Measurements from ENCODE around the gene EPRS1. TPM values are rescaled to one million over a fixed set of nuclear protein-coding genes. Genes with fewer than 3 reads are reported as not detected.

The EPRS1 gene
- total and polyA plus RNA-seq, 12 donors, result 40.5 to 96.7 (median 70.4) TPM

DNA sequence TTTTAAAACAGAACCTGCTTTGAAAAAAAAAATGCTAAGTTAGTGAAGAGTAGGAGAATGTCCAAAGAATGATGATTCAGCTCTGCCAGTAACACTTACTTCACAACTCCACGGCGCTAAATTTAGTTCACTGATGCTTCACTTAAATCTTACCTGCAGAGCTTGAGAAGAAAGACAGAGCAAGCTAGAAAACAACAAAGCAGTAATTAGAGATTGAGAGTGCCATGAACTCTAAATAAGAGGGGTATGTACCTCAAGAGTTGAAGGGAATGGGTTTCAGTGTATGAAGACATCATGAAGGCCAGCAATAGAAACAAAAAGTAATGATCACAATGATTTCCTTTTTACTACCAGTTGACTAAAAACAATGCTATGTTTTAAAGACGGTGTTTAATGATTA is 32.8 kb downstream of the EPRS1 start:
- TF ChIP-seq, protein P1, sequence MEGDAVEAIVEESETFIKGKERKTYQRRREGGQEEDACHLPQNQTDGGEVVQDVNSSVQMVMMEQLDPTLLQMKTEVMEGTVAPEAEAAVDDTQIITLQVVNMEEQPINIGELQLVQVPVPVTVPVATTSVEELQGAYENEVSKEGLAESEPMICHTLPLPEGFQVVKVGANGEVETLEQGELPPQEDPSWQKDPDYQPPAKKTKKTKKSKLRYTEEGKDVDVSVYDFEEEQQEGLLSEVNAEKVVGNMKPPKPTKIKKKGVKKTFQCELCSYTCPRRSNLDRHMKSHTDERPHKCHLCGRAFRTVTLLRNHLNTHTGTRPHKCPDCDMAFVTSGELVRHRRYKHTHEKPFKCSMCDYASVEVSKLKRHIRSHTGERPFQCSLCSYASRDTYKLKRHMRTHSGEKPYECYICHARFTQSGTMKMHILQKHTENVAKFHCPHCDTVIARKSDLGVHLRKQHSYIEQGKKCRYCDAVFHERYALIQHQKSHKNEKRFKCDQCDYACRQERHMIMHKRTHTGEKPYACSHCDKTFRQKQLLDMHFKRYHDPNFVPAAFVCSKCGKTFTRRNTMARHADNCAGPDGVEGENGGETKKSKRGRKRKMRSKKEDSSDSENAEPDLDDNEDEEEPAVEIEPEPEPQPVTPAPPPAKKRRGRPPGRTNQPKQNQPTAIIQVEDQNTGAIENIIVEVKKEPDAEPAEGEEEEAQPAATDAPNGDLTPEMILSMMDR (IDR thresholded peaks at IDR 0.05), result no peak
- intact Hi-C loops (cut with DNase I), result no loop called here
- DNase-seq, result no peak
- ATAC-seq, result peak in 1 of 8 donors; percentile 47
- no peaks in the 10 kb centered on the region for H3K9me3 ChIP-seq
- H3K27me3 ChIP-seq, result no peaks in the 10 kb centered on the region
- no peak overlapping the region for H3K4me3 ChIP-seq
- peak overlapping the region in 1 of 10 donors; percentile 16 for H3K27ac ChIP-seq
- H3K4me1 ChIP-seq, result peaks cover 0 to 22% (median 4%) of the 10 kb centered on the region in 9 donors
- 76 to 81% methylated on average over 3 of the region's 3 CpGs for WGBS, 2 donors
- H3K36me3 ChIP-seq, result peaks cover 0 to 99% (median 9%) of the 10 kb centered on the region in 9 donors

- no peaks in the 10 kb centered on the region for H3K27me3 ChIP-seq
- intact Hi-C loops (cut with DNase I), result no loop called here
- WGBS, 2 donors, result 37 to 41% methylated on average over 3 of the region's 3 CpGs
- no peak for DNase-seq
- peaks cover 0 to 22% (median 4%) of the 10 kb centered on the region in 9 donors for H3K4me1 ChIP-seq
- no peak overlapping the region for H3K4me3 ChIP-seq
- peaks cover 0 to 99% (median 9%) of the 10 kb centered on the region in 9 donors for H3K36me3 ChIP-seq
- TF ChIP-seq, protein P1 (IDR thresholded peaks at IDR 0.05), result peak in 3 of 9 donors; percentile 7 to 26 (median 15)
- no peaks in the 10 kb centered on the region for H3K9me3 ChIP-seq
- peak overlapping the region in 1 of 10 donors; percentile 16 for H3K27ac ChIP-seq
- no peak for ATAC-seq
These were observed 34.0 kb downstream of the EPRS1 start for GRCh38 chr1:220012259-220012658.

- no peak overlapping the region for H3K4me3 ChIP-seq
- ATAC-seq, result no peak
- H3K9me3 ChIP-seq, result no peaks in the 10 kb centered on the region
- H3K4me1 ChIP-seq, result peaks cover 0 to 22% (median 4%) of the 10 kb centered on the region in 9 donors
- no peak overlapping the region for H3K27ac ChIP-seq
- H3K36me3 ChIP-seq, result peaks cover 0 to 99% (median 10%) of the 10 kb centered on the region in 9 donors
- no peaks in the 10 kb centered on the region for H3K27me3 ChIP-seq
- intact Hi-C loops (cut with DNase I), result no loop called here
- no peak for DNase-seq
- TF ChIP-seq, protein P1 (IDR thresholded peaks at IDR 0.05), result no peak
These were observed 34.7 kb downstream of the EPRS1 start for GRCh38 chr1:220011620-220012019.

DNA sequence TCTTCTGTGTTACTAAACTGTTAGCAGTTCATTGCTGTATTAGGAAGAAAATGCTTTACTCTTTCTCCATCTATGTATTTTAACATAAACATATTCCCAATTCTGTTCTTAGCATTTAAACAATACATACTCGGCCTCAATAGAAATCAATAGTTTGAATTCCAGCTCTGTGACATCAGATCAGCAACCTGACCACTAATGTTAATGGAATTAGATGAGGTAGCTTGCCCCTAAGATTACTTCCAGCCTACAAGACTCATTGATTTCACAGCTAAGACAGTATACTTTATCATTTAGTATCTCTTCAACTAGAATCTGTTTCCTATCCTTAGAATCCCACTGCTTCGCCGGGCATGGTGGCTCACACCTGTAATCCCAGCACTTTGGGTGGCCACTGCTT is 38.9 kb downstream of the EPRS1 start:
- TF ChIP-seq, protein P1 (IDR thresholded peaks at IDR 0.05), result no peak
- 75 to 90% methylated on average over 3 of the region's 3 CpGs for WGBS, 2 donors

More for the DNA sequence above, 38.9 kb downstream of the EPRS1 start:
- no peak overlapping the region for H3K27ac ChIP-seq
- no peak overlapping the region for H3K4me3 ChIP-seq
- H3K9me3 ChIP-seq, result no peaks in the 10 kb centered on the region
- no peaks in the 10 kb centered on the region for H3K27me3 ChIP-seq
- ATAC-seq (no peak), DNase-seq (no peak)
- H3K36me3 ChIP-seq, result peaks cover 0 to 100% (median 36%) of the 10 kb centered on the region in 9 donors
- intact Hi-C loops (cut with DNase I), result no loop called here
- peaks cover 0 to 8% (median 0%) of the 10 kb centered on the region in 9 donors for H3K4me1 ChIP-seq

All from heart right ventricle (tissue), 16 donors.